ENCODE measurements around the gene FBXO5. TPM values are rescaled to one million over a fixed set of nuclear protein-coding genes. Genes with fewer than 3 reads are reported as not detected.

The FBXO5 gene
- total RNA-seq = 10.9 and 34.6 TPM in 2 replicates

GRCh38 chr6:152982904-152983636 is at the start of gene FBXO5:
Gene FBXO5, minus strand, starts transcription at chr6:152983041. Its CDS starts 82 bp downstream, at chr6:152982959.

GRCh38 chr6:153002613-153003365 is 19.9 kb upstream of the FBXO5 start, which contains the start of gene MTRF1L:
Gene MTRF1L, minus strand, starts transcription at chr6:153002709. Its CDS starts 24 bp downstream, at chr6:153002685.

Other genes with a start within 250 kb of the FBXO5 start
- not detected in 2 replicates for gene VIP, start 232.2 kb downstream of the FBXO5 start, total RNA-seq
- 15.9 and 20.3 TPM in 2 replicates for gene MTRF1L, start 19.7 kb upstream of the FBXO5 start, total RNA-seq
- 27.5 and 35.9 TPM in 2 replicates for gene RGS17, start 148.2 kb upstream of the FBXO5 start, total RNA-seq

All from uterine smooth muscle cell (primary cell).